SKM-1 (cell line): ENCODE results near the gene RECK.
A peak's percentile ranks its signal among the peaks of the same experiment; 100 is the strongest.
"Not testable (repeated sequence)": the region's sequence is repeated elsewhere in the genome, so short reads cannot be mapped to it uniquely, and the experiment has no call there.

Experiments used
- DNase-seq: peaks from one replicate; lab custom pipeline; 2025; ENCODE audit not compliant: unreplicated experiment; lab: John Stamatoyannopoulos, UW

RECK gene

DNA sequence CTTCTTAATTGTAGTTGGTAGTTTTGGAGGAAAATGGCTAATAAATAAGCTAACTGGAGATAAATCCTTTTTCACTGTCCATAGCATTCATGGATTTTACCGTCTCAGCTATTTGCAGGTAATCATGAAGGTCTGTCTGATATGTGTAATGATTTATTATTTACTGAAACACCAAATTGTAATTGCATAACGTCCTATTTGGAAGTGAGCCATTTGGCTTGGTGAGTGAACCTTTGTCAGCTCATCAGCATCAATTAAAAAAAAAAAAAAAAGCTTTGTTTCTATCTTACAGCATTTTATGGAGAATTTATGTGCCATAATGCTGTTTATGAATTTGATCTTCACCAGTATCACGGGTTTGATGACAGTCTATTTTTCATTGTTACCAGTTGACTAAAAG, 20.2 kb downstream of the RECK start:
- no peak for DNase-seq

DNA sequence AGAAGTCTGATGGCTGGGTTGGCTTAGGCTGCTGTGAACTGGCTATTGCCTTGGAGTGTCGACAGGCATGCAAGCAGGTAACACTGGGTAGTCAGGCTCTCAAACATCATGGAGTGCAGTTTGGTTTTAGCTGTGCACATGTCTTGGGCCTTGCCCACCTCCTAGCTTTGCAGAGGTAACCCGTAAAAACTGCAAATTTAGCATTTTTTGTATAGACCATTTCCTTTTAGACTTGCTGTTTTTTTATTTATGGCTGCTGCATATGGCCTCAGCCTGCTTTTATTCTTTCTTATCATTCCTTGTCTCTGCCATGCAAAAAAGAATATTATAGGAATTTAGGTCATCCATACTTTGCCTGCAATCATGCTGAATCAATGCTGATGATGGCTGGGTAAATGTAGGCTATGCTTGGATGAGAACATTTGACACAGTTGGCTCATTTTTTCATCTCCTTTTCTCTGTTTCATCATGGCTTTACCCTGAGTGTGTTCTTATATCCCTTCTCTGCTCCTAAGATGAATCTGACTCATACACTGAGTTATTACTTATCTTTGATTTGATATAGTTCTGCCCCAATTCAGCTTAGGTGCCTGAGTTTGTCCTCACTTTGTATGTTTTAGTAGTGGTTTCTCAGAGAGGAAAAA, 27.2 kb downstream of the RECK start:
- no peak for DNase-seq

- no peak for DNase-seq
Observed at GRCh38 chr9:36064448-36065037, 27.8 kb downstream of the RECK start.

DNA sequence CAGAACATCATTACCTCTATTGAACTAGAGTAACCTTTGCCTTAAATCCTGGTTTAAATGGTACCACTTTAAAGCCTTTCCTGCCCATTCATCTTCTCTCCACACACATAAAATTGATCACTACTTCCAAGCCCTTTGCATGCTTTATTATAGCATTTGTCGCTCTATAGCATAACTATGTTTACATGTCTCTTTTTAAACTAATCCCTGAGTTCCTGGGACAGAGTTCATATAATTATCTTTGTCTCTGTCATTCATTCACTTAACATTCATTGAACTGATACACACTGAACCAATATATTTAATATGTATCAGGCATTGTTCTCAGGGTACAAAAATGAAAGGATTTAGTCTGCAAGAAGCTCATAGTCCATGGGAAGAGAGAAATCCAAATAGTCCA, 37.3 kb downstream of the RECK start:
- DNase-seq: no peak

- no peak for DNase-seq
Observed at GRCh38 chr9:36074870-36075532, 38.3 kb downstream of the RECK start.

DNA sequence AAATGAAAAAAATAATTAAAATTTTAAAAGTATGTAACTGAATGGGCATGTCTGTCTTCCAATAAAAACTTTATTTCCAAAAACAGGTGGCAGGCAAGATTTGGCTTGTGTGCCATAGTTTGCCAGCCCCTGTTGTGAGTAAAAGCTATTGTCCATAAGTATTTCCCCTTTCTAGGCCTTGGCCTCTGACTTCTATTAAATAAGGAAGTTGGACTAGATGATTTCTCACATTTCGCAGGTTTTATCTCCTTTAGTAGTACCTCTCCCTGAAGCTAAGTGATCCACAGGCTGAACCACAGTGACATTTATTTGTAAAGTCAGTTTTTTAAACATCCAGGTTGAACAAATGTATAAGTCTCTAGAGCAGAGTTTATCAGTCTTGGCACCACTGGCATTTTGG, 41.3 kb downstream of the RECK start:
- peak; percentile 65 for DNase-seq

DNA sequence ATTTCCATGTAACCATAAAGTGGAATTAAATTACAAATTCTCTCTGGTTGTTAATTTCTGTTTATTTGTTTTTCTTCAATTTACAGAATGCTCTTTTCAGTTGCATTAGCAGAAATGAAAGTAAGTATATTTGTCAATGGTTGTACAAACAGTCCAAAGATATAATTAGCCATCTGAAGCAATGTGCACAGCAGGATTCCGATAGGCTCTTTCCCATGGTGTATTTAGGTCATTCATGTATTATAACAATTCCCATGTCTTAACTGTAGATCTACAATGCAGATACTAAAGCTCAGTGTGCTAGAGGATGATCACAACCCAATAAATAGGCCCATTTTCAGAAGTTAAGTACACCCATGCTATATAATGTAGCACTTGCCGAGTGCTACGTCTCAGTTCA, 43.8 kb downstream of the RECK start:
- DNase-seq: no peak

GRCh38 chr9:36082931-36083330, 46.2 kb downstream of the RECK start:
- no peak for DNase-seq

GRCh38 chr9:36086442-36086841, 49.7 kb downstream of the RECK start:
- no peak for DNase-seq

- DNase-seq: not testable (repeated sequence)
Observed at GRCh38 chr9:36087054-36087453, 50.3 kb downstream of the RECK start.

- no peak for DNase-seq
Observed at GRCh38 chr9:36088020-36088419, 51.3 kb downstream of the RECK start.

- no peak for DNase-seq
Observed at GRCh38 chr9:36091026-36091953, 54.6 kb downstream of the RECK start.

DNA sequence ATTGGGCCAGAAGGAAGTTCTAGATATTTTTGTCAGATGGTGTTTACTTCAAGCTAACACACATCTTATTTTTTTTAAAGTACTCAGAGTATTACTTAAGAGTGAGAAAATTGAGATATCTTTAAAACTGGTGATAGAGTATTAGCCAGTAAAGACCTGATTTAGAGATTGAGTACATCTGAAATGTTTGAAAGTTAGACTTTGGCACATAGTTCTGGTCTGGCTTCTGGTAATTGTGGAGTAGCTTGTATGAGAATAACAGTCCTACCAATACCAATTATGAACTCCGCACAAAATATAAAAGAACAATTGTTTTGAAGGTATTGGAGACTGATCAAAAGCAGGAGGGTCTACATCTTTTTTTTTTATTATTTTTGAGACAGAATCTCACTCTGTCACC, 55.3 kb downstream of the RECK start:
- DNase-seq: no peak

GRCh38 chr9:36092509-36093215, 55.9 kb downstream of the RECK start:
- DNase-seq: peak; percentile 3

DNA sequence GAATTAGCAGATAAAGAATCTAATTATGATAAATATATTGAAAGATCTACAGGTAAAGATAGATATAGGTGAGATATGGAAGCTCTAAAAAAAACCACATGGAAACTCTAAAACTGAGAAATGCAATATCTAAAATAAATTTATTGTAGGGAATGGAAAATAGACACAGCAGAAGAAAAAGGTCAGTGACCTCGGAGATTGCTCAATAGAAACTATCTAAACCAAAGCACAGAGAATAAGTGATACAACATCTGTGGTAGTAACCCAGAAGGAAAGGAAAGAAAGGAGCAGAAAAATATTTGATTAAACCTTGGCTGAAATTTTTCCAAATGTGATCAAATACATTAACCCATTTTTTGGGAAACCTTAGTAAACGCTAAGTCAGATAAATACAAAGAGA, 56.7 kb downstream of the RECK start:
- no peak for DNase-seq

GRCh38 chr9:36099718-36100117, 63.0 kb downstream of the RECK start:
- DNase-seq: no peak

- DNase-seq: no peak
Observed at GRCh38 chr9:36100532-36100931, 63.8 kb downstream of the RECK start.

DNA sequence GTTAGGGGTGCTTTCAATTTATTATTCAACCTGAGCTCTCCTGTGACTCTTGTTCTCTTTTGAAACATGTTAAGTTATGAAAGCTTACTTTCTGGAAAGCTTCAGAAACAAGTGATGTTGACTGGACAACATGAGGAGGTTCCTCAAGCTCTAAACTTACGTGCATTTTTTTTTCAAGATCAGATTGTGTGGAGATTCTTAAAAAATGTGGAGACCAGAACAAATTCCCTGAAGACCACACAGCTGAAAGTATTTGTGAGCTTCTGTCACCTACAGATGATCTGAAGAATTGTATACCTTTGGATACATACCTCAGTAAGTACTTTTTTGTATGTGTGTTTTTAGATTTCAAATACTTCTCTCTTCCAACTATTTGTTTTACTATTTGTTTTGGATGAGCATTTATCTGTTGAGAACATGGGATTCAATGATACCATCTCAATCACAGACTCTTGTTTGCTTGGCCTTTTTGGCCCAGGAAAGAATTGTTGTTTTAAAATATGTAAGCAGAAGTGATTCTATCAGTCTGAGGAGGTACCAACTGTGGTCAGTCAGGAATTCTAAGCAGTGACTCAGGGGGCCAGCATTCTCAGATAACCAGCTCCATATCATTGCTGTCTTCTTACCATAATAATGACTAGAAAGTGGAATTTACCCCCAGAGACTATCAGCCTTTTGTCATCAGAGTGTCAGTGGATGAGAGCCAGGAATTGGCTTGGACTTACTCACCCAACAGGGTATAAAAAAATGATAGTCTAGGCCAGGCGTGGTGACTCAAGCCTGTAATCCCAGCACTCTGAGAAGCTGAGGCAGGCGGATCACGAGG, 65.4 kb downstream of the RECK start:
- DNase-seq: no peak

DNA sequence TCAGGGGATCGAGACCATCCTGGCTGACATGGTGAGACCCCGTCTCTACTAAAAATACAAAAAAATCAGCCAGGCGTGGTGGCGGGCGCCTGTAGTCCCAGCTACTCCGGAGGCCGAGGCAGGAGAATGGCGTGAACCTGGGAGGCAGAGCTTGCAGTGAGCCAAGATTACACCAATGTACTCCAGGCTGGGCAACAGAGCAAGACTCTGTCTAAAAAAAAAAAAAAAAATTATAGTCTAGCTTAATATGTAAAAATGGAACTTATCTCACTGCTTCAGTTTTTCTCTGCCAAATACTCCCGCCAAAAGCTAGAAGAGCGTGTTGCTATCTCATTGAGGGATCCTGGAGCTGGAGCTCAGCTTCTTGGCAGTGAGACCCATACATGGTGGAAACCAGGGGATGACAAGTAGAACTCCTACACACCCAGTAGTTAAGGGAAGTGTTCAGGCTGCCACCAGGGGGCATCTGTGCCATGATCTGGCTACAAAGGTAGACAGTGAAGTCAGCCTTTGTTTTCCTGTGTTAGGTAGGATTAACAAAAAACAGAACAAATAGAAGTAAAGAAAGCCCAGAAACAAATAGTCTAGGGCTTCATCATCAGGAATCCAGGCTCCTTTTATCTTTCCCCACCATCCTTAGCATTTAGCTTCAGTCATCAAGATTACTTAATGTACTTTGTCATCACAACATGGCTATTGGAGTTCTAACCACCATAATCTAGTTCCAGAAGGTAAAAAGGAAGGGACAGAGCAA, 66.2 kb downstream of the RECK start:
- DNase-seq: peak; percentile 72
